Activated naive CD8-positive, alpha-beta T cell (primary cell): Measurements from ENCODE around the gene KRT4.
A peak's percentile ranks its signal among the peaks of the same experiment; 100 is the strongest.
"Not testable (repeated sequence)": the region's sequence is repeated elsewhere in the genome, so short reads cannot be mapped to it uniquely, and the experiment has no call there.

Source experiments
- H3K27ac Mint-ChIP-seq: one replicate; pipeline ENCODE4 v1.8.0; 2021; ENCODE audit warnings: mixed read lengths
- H3K27me3 Mint-ChIP-seq: one replicate; pipeline ENCODE4 v1.8.0; 2021; ENCODE audit warnings: mixed read lengths
- H3K36me3 Mint-ChIP-seq: one replicate; pipeline ENCODE4 v1.8.0; 2021; ENCODE audit warnings: mixed read lengths
- H3K4me1 Mint-ChIP-seq: one replicate; pipeline ENCODE4 v1.8.0; 2021; ENCODE audit warnings: low read depth, mixed read lengths
- H3K4me3 Mint-ChIP-seq: one replicate; pipeline ENCODE4 v1.8.0; 2021; ENCODE audit warnings: mild to moderate bottlenecking, mixed read lengths
- H3K9me3 Mint-ChIP-seq: one replicate; pipeline ENCODE4 v1.8.0; 2021; ENCODE audit warnings: low read depth, mixed read lengths

Gene KRT4

DNA sequence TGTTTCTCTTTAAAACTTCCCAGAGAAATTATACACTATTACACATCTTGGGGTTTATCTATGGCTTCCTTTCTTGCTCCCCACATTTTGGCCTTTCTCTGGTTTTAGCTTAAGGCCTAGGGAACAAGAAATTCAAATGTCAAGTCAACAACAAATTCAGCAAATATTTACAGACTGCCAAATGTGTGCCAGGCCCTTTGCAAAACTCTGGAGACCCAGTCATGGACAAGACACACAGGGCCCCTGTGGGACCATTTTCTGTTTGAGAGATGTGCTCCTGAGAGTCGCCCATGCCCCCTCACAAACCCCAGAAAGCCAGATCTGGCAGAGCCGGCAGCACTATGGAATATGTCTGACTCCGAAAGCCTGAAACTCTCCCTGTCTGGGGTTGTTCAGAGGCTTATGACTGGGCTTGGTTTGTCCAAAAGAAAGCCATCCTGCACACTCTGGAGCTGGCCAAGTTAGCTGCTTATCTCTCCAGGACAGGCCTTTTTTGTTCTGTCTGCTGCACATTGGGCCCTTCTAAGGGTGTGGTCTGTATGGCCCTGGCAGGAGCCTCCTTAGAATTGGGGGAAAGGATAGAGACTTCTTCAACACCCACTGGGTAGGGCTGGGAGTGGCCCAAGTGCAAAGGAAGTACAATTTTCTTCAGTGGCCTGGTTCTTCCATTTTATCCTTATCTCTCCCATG, 16.9 kb downstream of the KRT4 start:
- peaks cover 11% of the 10 kb centered on the region for H3K4me1 Mint-ChIP-seq
- no peak overlapping the region for H3K27ac Mint-ChIP-seq
- H3K36me3 Mint-ChIP-seq: no peaks in the 10 kb centered on the region
- H3K4me3 Mint-ChIP-seq: no peak overlapping the region
- H3K27me3 Mint-ChIP-seq: no peaks in the 10 kb centered on the region
- H3K9me3 Mint-ChIP-seq: no peaks in the 10 kb centered on the region

DNA sequence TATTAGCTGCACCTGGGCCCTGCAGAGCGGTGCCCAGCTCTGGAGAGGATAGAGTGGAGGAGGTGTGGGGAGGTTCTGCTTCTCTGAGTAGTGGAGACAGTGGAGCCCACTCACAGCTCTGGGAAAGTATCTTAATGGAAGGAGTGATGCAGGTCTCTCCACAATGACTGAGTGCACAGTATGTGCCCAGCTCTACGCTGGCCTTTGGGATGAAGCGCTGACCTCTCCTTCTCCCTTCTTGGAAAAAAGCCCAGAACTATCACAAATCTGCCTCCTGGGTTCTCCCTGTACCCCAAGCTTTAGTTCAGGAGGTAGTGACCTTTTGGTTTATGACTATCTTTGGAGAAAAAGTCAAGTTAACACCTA, 17.5 kb downstream of the KRT4 start:
- Mint-ChIP-seq H3K9me3 (no peaks in the 10 kb centered on the region), H3K4me3 (no peak overlapping the region), H3K36me3 (no peaks in the 10 kb centered on the region), H3K27me3 (peaks cover 1% of the 10 kb centered on the region), H3K4me1 (peaks cover 14% of the 10 kb centered on the region), H3K27ac (no peak overlapping the region)

- Mint-ChIP-seq H3K27ac (no peak within 1 kb of the TSS), H3K27me3 (peaks cover 1% of the 10 kb centered on the region), H3K4me3 (no peak within 1 kb of the TSS), H3K4me1 (peaks cover 14% of the 10 kb centered on the region), H3K36me3 (no peaks in the 10 kb centered on the region), H3K9me3 (no peaks in the 10 kb centered on the region)
Measured at GRCh38 chr12:52795694-52796428, 18.1 kb downstream of the KRT4 start, which contains the start of gene KRT3. Gene KRT3, minus strand, starts transcription at chr12:52796117. Its CDS starts 75 bp downstream, at chr12:52796042.

DNA sequence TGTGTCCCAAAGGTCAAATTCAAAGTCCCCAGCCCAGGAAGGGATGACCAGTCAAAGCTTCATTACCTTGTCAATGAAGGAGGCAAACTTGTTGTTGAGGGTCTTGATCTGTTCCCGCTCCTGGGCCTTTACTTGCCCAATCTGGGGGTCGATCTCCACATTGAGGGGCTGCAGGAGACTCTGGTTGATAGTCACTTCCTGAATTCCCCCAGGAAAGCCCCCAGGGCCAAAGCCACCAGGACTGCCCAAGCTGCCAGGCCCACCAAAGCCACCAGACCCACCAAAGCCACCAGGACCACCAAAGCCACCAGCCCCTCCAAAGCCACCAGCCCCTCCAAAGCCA, 18.6 kb downstream of the KRT4 start:
- not testable (repeated sequence) for H3K27me3 Mint-ChIP-seq, H3K4me3 Mint-ChIP-seq, H3K27ac Mint-ChIP-seq, H3K36me3 Mint-ChIP-seq, H3K9me3 Mint-ChIP-seq
- peaks cover 18% of the 10 kb centered on the region for H3K4me1 Mint-ChIP-seq

DNA sequence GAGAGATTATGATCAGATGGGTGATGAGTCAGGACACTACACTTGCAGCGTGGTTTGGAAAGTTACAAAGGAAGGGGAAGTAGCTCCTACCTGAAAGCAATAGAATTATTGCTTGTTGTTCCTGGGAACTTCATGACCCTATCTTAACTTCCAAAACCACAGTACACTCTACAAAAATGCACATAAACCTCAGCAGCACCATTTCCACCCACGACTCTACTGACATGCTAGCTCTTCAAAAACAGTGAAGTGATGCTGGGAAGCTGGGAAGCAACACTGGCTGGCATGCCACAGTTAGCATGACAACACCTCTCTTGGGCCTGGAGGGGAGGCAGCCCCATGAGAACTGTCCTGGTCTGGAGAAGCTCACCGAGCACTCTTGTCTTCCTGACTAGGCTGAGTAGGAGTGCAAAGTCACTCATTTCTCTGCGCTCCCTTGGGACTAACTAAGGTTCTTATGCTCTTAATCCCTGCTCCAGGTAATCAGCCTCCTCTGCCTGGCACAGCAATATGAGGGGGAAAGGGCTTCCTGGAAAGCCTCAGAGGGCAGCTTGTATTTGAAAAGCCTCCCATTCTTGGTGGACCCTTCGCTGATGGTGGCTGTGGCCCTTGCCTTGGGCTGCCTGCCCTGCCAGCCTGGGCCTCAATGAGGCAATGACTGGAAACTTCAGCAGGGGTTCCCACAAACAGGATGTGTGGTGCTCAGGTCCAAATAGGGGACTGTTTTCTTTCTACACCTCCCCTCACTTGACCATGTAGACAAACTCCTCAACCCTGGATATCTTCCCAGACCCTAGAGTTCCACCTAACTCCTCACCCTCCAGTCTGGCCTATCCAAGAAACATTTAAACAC, 19.2 kb downstream of the KRT4 start:
- H3K27ac Mint-ChIP-seq: no peak overlapping the region
- peaks cover 1% of the 10 kb centered on the region for H3K27me3 Mint-ChIP-seq
- no peaks in the 10 kb centered on the region for H3K9me3 Mint-ChIP-seq
- no peak overlapping the region for H3K4me3 Mint-ChIP-seq
- H3K4me1 Mint-ChIP-seq: peaks cover 24% of the 10 kb centered on the region
- H3K36me3 Mint-ChIP-seq: no peaks in the 10 kb centered on the region

- H3K27ac Mint-ChIP-seq: no peak overlapping the region
- peaks cover 14% of the 10 kb centered on the region for H3K27me3 Mint-ChIP-seq
- H3K36me3 Mint-ChIP-seq: no peaks in the 10 kb centered on the region
- H3K4me3 Mint-ChIP-seq: no peak overlapping the region
- no peaks in the 10 kb centered on the region for H3K9me3 Mint-ChIP-seq
- peaks cover 32% of the 10 kb centered on the region for H3K4me1 Mint-ChIP-seq
Measured at GRCh38 chr12:52792185-52793029, 21.5 kb downstream of the KRT4 start.

GRCh38 chr12:52791271-52792184, 22.4 kb downstream of the KRT4 start:
- Mint-ChIP-seq H3K4me3 (no peak overlapping the region), H3K27ac (no peak overlapping the region), H3K27me3 (peaks cover 14% of the 10 kb centered on the region), H3K36me3 (no peaks in the 10 kb centered on the region), H3K9me3 (no peaks in the 10 kb centered on the region), H3K4me1 (peaks cover 32% of the 10 kb centered on the region)

- Mint-ChIP-seq H3K4me3 (no peak overlapping the region), H3K27ac (no peak overlapping the region), H3K36me3 (no peaks in the 10 kb centered on the region), H3K4me1 (peaks cover 32% of the 10 kb centered on the region), H3K9me3 (no peaks in the 10 kb centered on the region), H3K27me3 (peaks cover 14% of the 10 kb centered on the region)
Measured at GRCh38 chr12:52790427-52791270, 23.3 kb downstream of the KRT4 start.

DNA sequence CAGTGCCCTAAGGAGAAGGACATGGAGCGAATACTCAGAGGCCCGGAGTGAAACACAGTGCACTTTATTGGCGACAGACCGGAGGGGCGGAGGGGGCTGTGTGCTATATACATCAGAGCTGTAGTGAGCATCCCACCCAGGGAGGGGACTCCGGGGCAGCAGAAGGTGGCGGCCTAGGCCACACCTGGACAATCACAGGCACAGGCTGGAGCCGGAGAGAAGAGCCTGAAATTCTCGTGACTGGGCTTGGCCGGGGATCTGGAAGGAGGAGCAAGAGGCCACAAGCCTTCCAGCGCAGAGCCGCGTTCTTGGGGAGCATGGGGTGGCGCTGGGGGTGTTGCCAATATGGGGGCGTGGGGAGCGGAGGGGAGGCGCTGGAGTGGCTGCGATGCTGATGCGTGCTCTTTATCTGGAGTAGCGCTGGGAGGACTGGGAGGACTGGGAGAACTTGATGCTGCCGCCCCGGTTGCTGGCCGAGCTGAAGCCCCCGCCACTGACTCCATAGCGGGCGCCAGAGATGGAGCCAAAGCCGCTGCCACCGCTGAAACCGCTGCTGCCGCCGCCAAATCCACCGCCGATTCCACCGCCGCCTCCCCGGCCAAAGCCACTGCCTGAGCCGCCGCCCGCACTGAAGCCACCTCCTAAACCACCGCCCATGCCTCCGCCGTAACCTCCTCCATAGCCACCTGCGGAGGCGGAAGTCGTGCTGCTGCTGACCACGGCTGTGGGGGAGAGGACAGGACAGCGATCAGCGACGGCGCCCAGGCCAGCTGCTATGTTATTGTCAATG, 24.1 kb downstream of the KRT4 start:
- H3K27me3 Mint-ChIP-seq: peaks cover 14% of the 10 kb centered on the region
- H3K27ac Mint-ChIP-seq: no peak overlapping the region
- H3K4me3 Mint-ChIP-seq: no peak overlapping the region
- H3K4me1 Mint-ChIP-seq: peaks cover 32% of the 10 kb centered on the region
- H3K36me3 Mint-ChIP-seq: no peaks in the 10 kb centered on the region
- H3K9me3 Mint-ChIP-seq: no peaks in the 10 kb centered on the region

- peaks cover 26% of the 10 kb centered on the region for H3K4me1 Mint-ChIP-seq
- no peaks in the 10 kb centered on the region for H3K36me3 Mint-ChIP-seq
- H3K27ac Mint-ChIP-seq: no peak overlapping the region
- no peaks in the 10 kb centered on the region for H3K9me3 Mint-ChIP-seq
- peaks cover 14% of the 10 kb centered on the region for H3K27me3 Mint-ChIP-seq
- H3K4me3 Mint-ChIP-seq: peak overlapping the region; percentile 17
Measured at GRCh38 chr12:52788876-52789636, 24.9 kb downstream of the KRT4 start.

DNA sequence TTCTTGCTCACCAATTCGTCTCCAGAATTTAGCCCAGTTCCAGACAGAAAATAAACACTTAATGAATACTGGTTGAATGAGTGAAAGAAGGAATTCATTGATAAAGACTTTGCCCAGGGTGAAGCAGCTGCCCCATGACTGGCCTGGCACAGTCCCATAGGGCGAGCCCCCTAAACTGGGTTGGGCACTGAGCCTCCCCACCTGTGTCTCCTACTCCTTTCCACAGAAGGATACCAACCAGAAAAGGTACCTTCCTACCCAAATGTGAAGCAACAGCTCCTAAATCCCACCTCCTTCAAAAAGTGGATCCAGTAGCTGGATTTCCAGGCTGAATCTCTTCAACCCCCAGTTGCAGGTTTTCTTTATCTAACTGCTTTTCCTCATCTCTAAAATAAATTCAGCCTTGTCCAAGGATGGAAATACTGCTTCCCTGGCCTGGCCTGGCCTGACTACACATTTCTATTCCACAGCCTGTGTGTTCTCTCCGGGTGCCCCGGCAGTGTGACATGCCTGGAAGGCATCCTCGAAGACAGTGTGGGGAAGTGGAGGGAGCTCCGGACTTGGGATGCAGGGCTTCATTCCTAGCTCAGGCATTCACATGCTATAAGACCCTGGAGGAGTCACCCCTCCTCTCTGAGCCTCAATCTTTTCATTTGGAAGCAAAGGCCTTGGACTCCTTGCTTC, 25.6 kb downstream of the KRT4 start:
- H3K4me3 Mint-ChIP-seq: no peak overlapping the region
- no peaks in the 10 kb centered on the region for H3K36me3 Mint-ChIP-seq
- H3K27ac Mint-ChIP-seq: no peak overlapping the region
- peaks cover 24% of the 10 kb centered on the region for H3K4me1 Mint-ChIP-seq
- H3K27me3 Mint-ChIP-seq: peaks cover 14% of the 10 kb centered on the region
- H3K9me3 Mint-ChIP-seq: no peaks in the 10 kb centered on the region
